ENCODE results near the gene KIF24.

The KIF24 gene

DNA sequence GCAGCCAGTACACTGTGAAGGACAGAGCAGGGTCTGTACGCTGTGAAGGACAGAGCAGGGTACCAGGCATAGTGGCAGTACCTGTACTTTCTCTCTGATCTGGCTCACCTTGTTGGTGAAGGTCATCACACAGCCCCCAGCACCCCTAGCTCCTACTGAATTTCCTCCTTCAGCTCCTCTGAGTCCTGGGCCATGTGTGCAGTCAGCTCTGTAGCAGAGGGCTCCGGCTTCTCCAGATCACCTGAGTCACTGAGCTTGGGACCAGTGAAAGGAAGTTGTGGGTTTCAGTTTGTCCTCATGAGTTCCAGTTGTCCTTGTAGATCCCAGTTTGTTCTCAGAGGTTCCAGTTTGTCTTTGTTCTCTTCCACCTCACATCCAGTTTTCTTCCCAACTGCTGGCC lies 5.8 kb upstream of the KIF24 start:
- ATAC-seq (ENCODE audit: low read depth) (no peak), DNase-seq (ENCODE audit: low spot score) (no peak)
- Histone ChIP-seq H3K4me1 (ENCODE audit: insufficient read depth, poor library complexity, severe bottlenecking) (peaks cover 5% of the 10 kb centered on the region), H3K27ac (ENCODE audit: poor library complexity, severe bottlenecking) (no peak overlapping the region), H3K4me3 (ENCODE audit: severe bottlenecking) (no peak overlapping the region), H3K9me3 (ENCODE audit: severe bottlenecking) (no peaks in the 10 kb centered on the region), H3K36me3 (ENCODE audit: low read depth) (peaks cover 15% of the 10 kb centered on the region), H3K27me3 (ENCODE audit: insufficient read depth, poor library complexity, severe bottlenecking) (no peaks in the 10 kb centered on the region)
- TF ChIP-seq, protein P1, sequence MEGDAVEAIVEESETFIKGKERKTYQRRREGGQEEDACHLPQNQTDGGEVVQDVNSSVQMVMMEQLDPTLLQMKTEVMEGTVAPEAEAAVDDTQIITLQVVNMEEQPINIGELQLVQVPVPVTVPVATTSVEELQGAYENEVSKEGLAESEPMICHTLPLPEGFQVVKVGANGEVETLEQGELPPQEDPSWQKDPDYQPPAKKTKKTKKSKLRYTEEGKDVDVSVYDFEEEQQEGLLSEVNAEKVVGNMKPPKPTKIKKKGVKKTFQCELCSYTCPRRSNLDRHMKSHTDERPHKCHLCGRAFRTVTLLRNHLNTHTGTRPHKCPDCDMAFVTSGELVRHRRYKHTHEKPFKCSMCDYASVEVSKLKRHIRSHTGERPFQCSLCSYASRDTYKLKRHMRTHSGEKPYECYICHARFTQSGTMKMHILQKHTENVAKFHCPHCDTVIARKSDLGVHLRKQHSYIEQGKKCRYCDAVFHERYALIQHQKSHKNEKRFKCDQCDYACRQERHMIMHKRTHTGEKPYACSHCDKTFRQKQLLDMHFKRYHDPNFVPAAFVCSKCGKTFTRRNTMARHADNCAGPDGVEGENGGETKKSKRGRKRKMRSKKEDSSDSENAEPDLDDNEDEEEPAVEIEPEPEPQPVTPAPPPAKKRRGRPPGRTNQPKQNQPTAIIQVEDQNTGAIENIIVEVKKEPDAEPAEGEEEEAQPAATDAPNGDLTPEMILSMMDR (IDR thresholded peaks at IDR 0.05; ENCODE audit: poor library complexity, severe bottlenecking): no peak

DNA sequence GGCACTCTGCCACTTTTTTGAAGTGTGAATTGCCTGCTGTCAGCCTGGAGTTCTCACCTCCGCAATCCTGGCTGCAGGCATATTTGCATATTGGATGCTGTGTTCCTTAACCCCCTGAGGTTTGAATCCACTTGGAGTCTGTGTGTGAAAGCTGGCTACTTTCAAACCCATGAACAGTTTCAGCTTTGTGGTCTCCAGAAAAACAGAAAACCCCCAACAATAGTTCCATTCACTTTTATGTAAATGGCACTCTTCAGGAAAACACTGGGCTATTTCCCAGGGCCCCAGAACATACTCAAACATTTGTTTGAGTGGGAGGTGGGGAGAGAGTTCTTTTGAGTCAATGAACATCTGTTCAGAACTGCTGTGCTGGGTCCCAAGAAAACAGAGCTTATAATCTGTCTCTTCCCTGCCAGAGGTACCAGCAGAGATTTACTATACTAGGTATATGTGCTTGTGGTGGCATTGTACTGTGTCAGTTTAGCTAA lies 5.3 kb upstream of the KIF24 start:
- no peak for ATAC-seq (ENCODE audit: low read depth)
- Histone ChIP-seq H3K4me3 (ENCODE audit: severe bottlenecking) (no peak overlapping the region), H3K27ac (ENCODE audit: poor library complexity, severe bottlenecking) (no peak overlapping the region), H3K27me3 (ENCODE audit: insufficient read depth, poor library complexity, severe bottlenecking) (no peaks in the 10 kb centered on the region), H3K4me1 (ENCODE audit: insufficient read depth, poor library complexity, severe bottlenecking) (peaks cover 5% of the 10 kb centered on the region), H3K36me3 (ENCODE audit: low read depth) (peaks cover 10% of the 10 kb centered on the region), H3K9me3 (ENCODE audit: severe bottlenecking) (no peaks in the 10 kb centered on the region)
- DNase-seq (ENCODE audit: low spot score): no peak
- TF ChIP-seq, protein P1 (IDR thresholded peaks at IDR 0.05; ENCODE audit: poor library complexity, severe bottlenecking): no peak

DNA sequence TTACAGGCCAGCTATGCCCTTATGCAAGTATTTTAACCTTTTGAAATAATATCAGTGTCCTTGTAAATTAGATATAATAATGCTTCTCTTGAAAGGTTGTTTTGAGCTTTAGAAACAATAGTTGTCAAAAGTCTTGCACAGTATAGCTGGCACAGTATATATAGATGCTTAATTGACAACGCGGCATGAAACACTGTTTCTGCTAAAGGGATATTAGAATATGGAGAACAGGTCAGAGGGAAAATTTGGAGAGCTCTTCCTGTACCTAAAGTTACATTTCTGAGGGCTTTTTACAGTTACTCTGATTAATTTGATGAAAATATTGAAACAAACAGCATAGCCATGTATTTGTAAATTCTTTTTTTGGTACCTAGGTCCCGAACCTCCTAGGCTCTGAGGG lies 4.8 kb upstream of the KIF24 start:
- TF ChIP-seq, protein P1 (IDR thresholded peaks at IDR 0.05; ENCODE audit: poor library complexity, severe bottlenecking): no peak
- ATAC-seq (ENCODE audit: low read depth) (no peak), DNase-seq (ENCODE audit: low spot score) (no peak)
- Histone ChIP-seq H3K9me3 (ENCODE audit: severe bottlenecking) (no peaks in the 10 kb centered on the region), H3K4me3 (ENCODE audit: severe bottlenecking) (no peak overlapping the region), H3K36me3 (ENCODE audit: low read depth) (peaks cover 4% of the 10 kb centered on the region), H3K4me1 (ENCODE audit: insufficient read depth, poor library complexity, severe bottlenecking) (peaks cover 5% of the 10 kb centered on the region), H3K27me3 (ENCODE audit: insufficient read depth, poor library complexity, severe bottlenecking) (no peaks in the 10 kb centered on the region), H3K27ac (ENCODE audit: poor library complexity, severe bottlenecking) (no peak overlapping the region)

DNA sequence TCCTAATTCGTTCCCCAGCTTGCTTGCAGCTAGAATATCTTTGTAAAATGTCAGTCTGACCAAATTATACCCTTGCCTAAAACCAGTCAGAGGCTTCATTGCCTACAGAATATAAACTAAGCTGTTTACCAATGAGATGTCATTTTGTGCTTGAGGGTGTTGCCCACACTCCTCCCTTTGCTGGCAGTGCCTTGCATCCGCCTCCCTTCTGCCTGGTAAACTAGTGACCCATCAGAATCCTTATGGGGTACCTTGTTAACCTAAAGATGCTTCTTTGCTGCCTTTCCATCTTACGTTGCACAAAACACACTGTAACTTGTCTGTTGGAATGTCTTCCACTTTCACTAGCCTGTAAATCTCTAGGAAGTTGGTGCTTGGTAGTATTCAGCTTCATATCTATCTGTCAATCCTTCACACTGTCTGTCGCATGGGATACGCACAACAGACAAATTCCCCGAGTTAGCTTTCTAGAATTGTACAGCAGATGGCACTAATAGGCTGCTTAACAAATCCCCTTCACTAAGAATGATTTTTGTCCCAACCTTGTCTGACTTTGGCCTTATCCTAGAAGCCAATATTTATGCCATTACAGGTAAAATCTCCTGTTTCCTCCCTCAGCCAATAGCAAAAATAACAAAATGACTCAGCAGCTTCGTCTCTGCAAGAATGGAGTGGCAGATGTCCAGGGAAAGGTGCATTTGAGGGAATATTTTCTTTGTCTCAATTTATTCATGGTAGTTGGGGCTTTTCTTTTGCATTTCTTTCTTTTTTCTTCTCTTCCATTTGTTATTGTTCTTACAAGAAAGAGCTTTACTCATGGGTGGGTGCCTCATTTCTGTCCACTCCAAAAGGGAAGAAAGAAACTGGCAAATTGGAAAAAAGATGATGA lies 3.3 kb upstream of the KIF24 start:
- ATAC-seq (ENCODE audit: low read depth) (no peak), DNase-seq (ENCODE audit: low spot score) (no peak)
- Histone ChIP-seq H3K4me1 (ENCODE audit: insufficient read depth, poor library complexity, severe bottlenecking) (peaks cover 5% of the 10 kb centered on the region), H3K36me3 (ENCODE audit: low read depth) (no peaks in the 10 kb centered on the region; the same call in 1 of the 2 replicates), H3K4me3 (ENCODE audit: severe bottlenecking) (no peak overlapping the region), H3K9me3 (ENCODE audit: severe bottlenecking) (no peaks in the 10 kb centered on the region), H3K27me3 (ENCODE audit: insufficient read depth, poor library complexity, severe bottlenecking) (no peaks in the 10 kb centered on the region), H3K27ac (ENCODE audit: poor library complexity, severe bottlenecking) (peak overlapping the region; percentile 14)
- TF ChIP-seq, protein P1 (IDR thresholded peaks at IDR 0.05; ENCODE audit: poor library complexity, severe bottlenecking): peak; percentile 69

DNA sequence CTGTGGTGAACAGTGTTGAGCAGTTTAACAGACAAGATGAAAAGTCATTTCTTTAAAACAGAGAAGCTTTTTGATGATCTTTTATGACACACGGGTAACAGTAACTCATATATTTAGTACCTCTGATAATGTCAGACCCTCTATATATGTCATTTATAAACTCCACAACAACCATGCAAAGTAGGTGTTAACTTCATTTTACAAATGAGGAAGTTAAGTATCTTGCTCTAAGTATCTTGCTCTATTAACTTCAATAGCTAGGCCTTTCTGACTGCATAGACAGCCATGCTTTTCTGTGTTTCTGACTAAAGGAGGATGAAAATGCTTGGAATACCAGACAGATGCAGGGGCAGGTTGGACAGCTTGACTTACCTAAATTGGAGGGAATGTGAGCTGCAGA lies 2.1 kb upstream of the KIF24 start:
- TF ChIP-seq, protein P1 (IDR thresholded peaks at IDR 0.05; ENCODE audit: poor library complexity, severe bottlenecking): no peak
- peaks cover 8% of the 10 kb centered on the region for H3K4me1 ChIP-seq (ENCODE audit: insufficient read depth, poor library complexity, severe bottlenecking)
- DNase-seq (ENCODE audit: low spot score) (no peak), ATAC-seq (ENCODE audit: low read depth) (no peak)
- H3K9me3 ChIP-seq (ENCODE audit: severe bottlenecking): no peaks in the 10 kb centered on the region
- H3K36me3 ChIP-seq (ENCODE audit: low read depth): no peaks in the 10 kb centered on the region; the same call in 1 of the 2 replicates
- no peak overlapping the region for H3K27ac ChIP-seq (ENCODE audit: poor library complexity, severe bottlenecking)
- no peaks in the 10 kb centered on the region for H3K27me3 ChIP-seq (ENCODE audit: insufficient read depth, poor library complexity, severe bottlenecking)
- no peak overlapping the region for H3K4me3 ChIP-seq (ENCODE audit: severe bottlenecking)

Measured in RWPE2 (cell line).